Loucy (cell line): ENCODE measurements around the gene MADD.

Experiments used
- H2AFZ ChIP-seq: fragments of 200-600 bp; sonication (generic); 2 replicates; pipeline ENCODE4 v1.6.0; 2016; ENCODE audit warnings: antibody characterized with exemption, mild to moderate bottlenecking, low read length, moderate library complexity
- H3F3A ChIP-seq: fragments of 200-600 bp; 2 replicates; pipeline ENCODE4 v1.6.0; 2016; ENCODE audit warnings: antibody characterized with exemption, low read depth, mild to moderate bottlenecking
- H3K27me3 ChIP-seq: fragments of 200-600 bp; sonication (generic); 2 replicates; pipeline ENCODE4 v1.6.1; 2014; ENCODE audit warnings: low read length, mild to moderate bottlenecking; ENCODE audit not compliant: insufficient read depth, poor library complexity, severe bottlenecking
- H3K36me3 ChIP-seq: fragments of 200-600 bp; sonication (generic); 2 replicates; pipeline ENCODE4 v1.6.1; 2016; ENCODE audit warnings: low read length; ENCODE audit not compliant: insufficient read depth
- H3K4me1 ChIP-seq: fragments of 200-600 bp; sonication (generic); 2 replicates; pipeline ENCODE4 v1.5.1; 2014; ENCODE audit warnings: low read length, mild to moderate bottlenecking; ENCODE audit not compliant: insufficient read depth, poor library complexity, severe bottlenecking
- H3K4me2 ChIP-seq: fragments of 200-600 bp; sonication (generic); 2 replicates; pipeline ENCODE4 v1.6.0; 2014; ENCODE audit warnings: antibody characterized with exemption, low read length, low read depth, mild to moderate bottlenecking; ENCODE audit not compliant: poor library complexity, severe bottlenecking
- H3K4me3 ChIP-seq: fragments of 200-600 bp; sonication (generic); 2 replicates; pipeline ENCODE4 v1.5.1; 2014; ENCODE audit warnings: low read length, mild to moderate bottlenecking, mixed read lengths; ENCODE audit not compliant: poor library complexity, severe bottlenecking
- H3K79me2 ChIP-seq: fragments of 200-600 bp; sonication (generic); 2 replicates; pipeline ENCODE4 v1.6.1; 2014; ENCODE audit warnings: low read length; ENCODE audit not compliant: insufficient read depth
- H3K9ac ChIP-seq: fragments of 200-600 bp; sonication (generic); 2 replicates; pipeline ENCODE4 v1.6.0; 2014; ENCODE audit warnings: mild to moderate bottlenecking, low read depth, low read length, moderate library complexity; ENCODE audit not compliant: poor library complexity, severe bottlenecking
- H3K9me2 ChIP-seq: fragments of 200-600 bp; sonication (generic); replicated peaks from 2 replicates; pipeline ENCODE4 v1.6.1; 2016; ENCODE audit warnings: low read depth, low read length, mixed read lengths
- H3K9me3 ChIP-seq: fragments of 200-600 bp; sonication (generic); 2 replicates; pipeline ENCODE4 v1.6.1; 2014; ENCODE audit warnings: mild to moderate bottlenecking, antibody characterized with exemption, low read length, low read depth; ENCODE audit not compliant: insufficient read depth
- H4K20me1 ChIP-seq: fragments of 200-600 bp; sonication (generic); 2 replicates; pipeline ENCODE4 v1.6.0; 2014; ENCODE audit warnings: antibody characterized with exemption, low read length, mild to moderate bottlenecking; ENCODE audit not compliant: insufficient read depth, poor library complexity, severe bottlenecking
- CTCF ChIP-seq: fragments of 200-600 bp; sonication (generic); conservative IDR thresholded peaks from 2 replicates; pipeline ENCODE4 v1.5.1; 2014; ENCODE audit warnings: mild to moderate bottlenecking, antibody characterized with exemption, low read length
- EZH2phosphoT487 ChIP-seq: fragments of 200-600 bp; IDR thresholded peaks from 2 replicates; pipeline ENCODE4 v1.6.1; 2018; ENCODE audit warnings: antibody characterized with exemption, mild to moderate bottlenecking, moderate library complexity, borderline replicate concordance

MADD gene

GRCh38 chr11:47271328-47271727 is 1.4 kb downstream of the MADD start:
- H3K4me2 ChIP-seq: peak overlapping the region; percentile 94
- no peaks in the 10 kb centered on the region for H3K27me3 ChIP-seq
- TF ChIP-seq EZH2phosphoT487 (no peak), CTCF (no peak)
- H3K9ac ChIP-seq: peak overlapping the region; percentile 87
- peaks cover 22% of the 10 kb centered on the region; the same call in 1 of the 2 replicates for H3K36me3 ChIP-seq
- no peak overlapping the region for H2AFZ ChIP-seq
- peaks cover 40% of the 10 kb centered on the region for H3K4me1 ChIP-seq
- H3K9me3 ChIP-seq: no peaks in the 10 kb centered on the region
- peaks cover 42% of the 10 kb centered on the region for H4K20me1 ChIP-seq
- peaks cover 10% of the 10 kb centered on the region for H3F3A ChIP-seq
- no peaks in the 10 kb centered on the region for H3K9me2 ChIP-seq
- H3K4me3 ChIP-seq: peak overlapping the region; percentile 75
- peaks cover 60% of the 10 kb centered on the region for H3K79me2 ChIP-seq

DNA sequence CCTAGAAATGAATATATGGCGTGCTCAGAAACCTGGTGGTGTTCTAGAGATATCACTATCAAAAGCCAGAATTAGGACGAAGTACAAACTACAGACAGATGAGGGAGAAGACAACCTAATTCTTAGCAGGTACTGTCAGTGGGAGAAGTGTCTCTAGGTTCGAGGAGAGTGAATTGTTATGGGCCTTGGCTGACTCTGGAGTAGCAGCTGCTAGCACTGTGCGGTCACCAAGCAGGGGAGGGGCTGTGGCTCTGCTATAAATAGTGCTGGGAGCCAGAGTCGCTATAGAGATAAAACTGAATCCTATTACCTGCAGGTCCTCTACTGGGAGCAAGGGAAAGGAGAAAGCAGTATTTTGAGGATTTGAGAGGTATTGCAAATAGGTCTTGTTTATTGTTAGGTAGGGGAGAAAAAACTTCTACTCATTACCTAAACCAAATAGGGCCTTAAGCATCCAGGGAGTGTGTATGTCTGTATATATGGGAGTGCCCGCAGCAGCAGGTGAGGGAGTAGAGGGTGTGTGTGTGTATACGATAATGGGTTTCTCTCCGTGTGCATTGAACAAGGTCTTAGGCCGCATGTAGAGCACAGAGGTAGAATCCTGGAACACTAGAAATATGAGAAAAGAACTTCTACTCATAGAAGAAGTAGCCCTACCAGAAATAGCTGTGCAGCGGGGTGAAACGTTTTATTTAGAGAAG is 2.2 kb downstream of the MADD start:
- Histone ChIP-seq H3F3A (peaks cover 10% of the 10 kb centered on the region), H4K20me1 (peaks cover 42% of the 10 kb centered on the region), H3K36me3 (peaks cover 30% of the 10 kb centered on the region), H3K9me2 (no peaks in the 10 kb centered on the region), H3K79me2 (peaks cover 68% of the 10 kb centered on the region), H3K27me3 (no peaks in the 10 kb centered on the region), H3K4me2 (peak overlapping the region; percentile 94), H3K9ac (peak overlapping the region; percentile 87), H3K9me3 (no peaks in the 10 kb centered on the region), H3K4me1 (peaks cover 39% of the 10 kb centered on the region), H3K4me3 (peak overlapping the region; percentile 75), H2AFZ (no peak overlapping the region)
- no peak for TF ChIP-seq CTCF
- no peak for TF ChIP-seq EZH2phosphoT487

- Histone ChIP-seq H3K9me3 (no peaks in the 10 kb centered on the region), H3K4me3 (peak overlapping the region; percentile 75), H3K27me3 (no peaks in the 10 kb centered on the region), H3K79me2 (peaks cover 68% of the 10 kb centered on the region), H3K4me2 (peak overlapping the region; percentile 94), H2AFZ (no peak overlapping the region), H4K20me1 (peaks cover 42% of the 10 kb centered on the region), H3K4me1 (peaks cover 33% of the 10 kb centered on the region), H3K9me2 (no peaks in the 10 kb centered on the region), H3K9ac (no peak overlapping the region), H3F3A (peaks cover 10% of the 10 kb centered on the region), H3K36me3 (peaks cover 36% of the 10 kb centered on the region)
- no peak for TF ChIP-seq CTCF
Measured at GRCh38 chr11:47272706-47273105, 2.8 kb downstream of the MADD start.
